ENCODE data around the gene FLYWCH2. TPM values are rescaled to one million over a fixed set of nuclear protein-coding genes. Genes with fewer than 3 reads are reported as not detected.
A peak's percentile ranks its signal among the peaks of the same experiment; 100 is the strongest.

FLYWCH2 gene
- total and polyA plus RNA-seq, 2 of the 13 experiments (the other 11 are each of a cell fraction or from before 2014, with no cell fraction given) = 16.9 to 19.8 TPM

GRCh38 chr16:2904100-2904921, 21.3 kb downstream of the FLYWCH2 start (continued):
- TF ChIP-seq FOXA1 (IDR thresholded peaks at IDR 0.05) = no peak
- TF ChIP-seq FOXA1 (CRISPR knock-in tag; IDR thresholded peaks at IDR 0.05) = 0 out of 2 replicates have a peak, but pooled peaks have one; percentile 7
- TF ChIP-seq TFDP1 (CRISPR knock-in tag; IDR thresholded peaks at IDR 0.05; ENCODE audit: borderline replicate concordance) = peak; percentile 25; the same call in 1 of the 2 replicates
- TF ChIP-seq MAZ (IDR thresholded peaks at IDR 0.05; ENCODE audit: borderline replicate concordance, low read depth, low read length) = no peak; the same call in 1 of the 2 replicates
- TF ChIP-seq MAZ (CRISPR knock-in tag; IDR thresholded peaks at IDR 0.05; ENCODE audit: low read depth) = peak; percentile 45; the same call in 1 of the 2 replicates
- TF ChIP-seq NFKBIZ (CRISPR knock-in tag; IDR thresholded peaks at IDR 0.05) = no peak
- 0 out of 2 replicates have a peak, but pooled peaks have one; percentile 29 for TF ChIP-seq ZNF441 (CRISPR knock-in tag; IDR thresholded peaks at IDR 0.05; ENCODE audit: borderline replicate concordance)
- no peak for TF ChIP-seq SYNCRIP (IDR thresholded peaks at IDR 0.05; ENCODE audit: insufficient read depth, low read depth, low read length)
- no peak for TF ChIP-seq CC2D1A (CRISPR knock-in tag; IDR thresholded peaks at IDR 0.05)
- no peak for TF ChIP-seq ZNF318 (CRISPR knock-in tag; IDR thresholded peaks at IDR 0.05)
- TF ChIP-seq ZNF256 (CRISPR knock-in tag; conservative IDR thresholded peaks at IDR 0.05) = 0 out of 2 replicates have a peak, but pooled peaks have one; percentile 58
- peak; percentile 8 for TF ChIP-seq ZFP91 (CRISPR knock-in tag; IDR thresholded peaks at IDR 0.05; ENCODE audit: borderline replicate concordance)
- no peak for TF ChIP-seq ZNF337 (CRISPR knock-in tag; IDR thresholded peaks at IDR 0.05; ENCODE audit: borderline replicate concordance, low read depth)
- no peak for TF ChIP-seq ZHX1 (CRISPR knock-in tag; IDR thresholded peaks at IDR 0.05; ENCODE audit: low read depth)

All from HepG2 (cell line).